CD8-positive, alpha-beta memory T cell (primary cell): Measurements from ENCODE around the gene SSH2. TPM values are rescaled to one million over a fixed set of nuclear protein-coding genes. Genes with fewer than 3 reads are reported as not detected.
"Not testable (repeated sequence)": the region's sequence is repeated elsewhere in the genome, so short reads cannot be mapped to it uniquely, and the experiment has no call there.

ENCODE experiments used
- CTCF ChIA-PET: fragments of 350-600 bp; sonication (Branson Sonifier 250); formaldehyde crosslinking; loops from one replicate; lab custom pipeline; 2021; ENCODE audit warnings: antibody characterized with exemption; lab: Charles Lee
- POLR2A ChIA-PET: fragments of 350-600 bp; sonication (Branson Sonifier 250); formaldehyde crosslinking; loops from one replicate; lab custom pipeline; 2021; ENCODE audit warnings: antibody characterized with exemption; lab: Charles Lee
- DNase-seq, 5 donors: peaks; one replicate each; pipeline versions ENCODE4 v3.0.0 to v3.0.0-alpha.2; 2020 to 2022; ENCODE audit warnings: mixed read lengths in 1 of 5
- H3K27ac ChIP-seq: one replicate; pipeline ENCODE4 v1.7.0; 2013; ENCODE audit warnings: low read depth, mild to moderate bottlenecking, low read length, moderate library complexity
- H3K27me3 ChIP-seq: 2 replicates; pipeline ENCODE4 v1.7.0; 2013; ENCODE audit warnings: low read length, mild to moderate bottlenecking; ENCODE audit not compliant: insufficient read depth, poor library complexity, severe bottlenecking
- H3K36me3 ChIP-seq: 2 replicates; pipeline ENCODE4 v1.7.0; 2013; ENCODE audit warnings: mild to moderate bottlenecking, low read length, moderate library complexity; ENCODE audit not compliant: insufficient read depth
- H3K4me1 ChIP-seq: 2 replicates; pipeline ENCODE4 v1.7.0; 2013; ENCODE audit warnings: mild to moderate bottlenecking, low read length, moderate library complexity; ENCODE audit not compliant: insufficient read depth
- H3K4me3 ChIP-seq: 2 replicates; pipeline ENCODE4 v1.7.0; 2013; ENCODE audit warnings: mild to moderate bottlenecking, low read length
- H3K9me3 ChIP-seq: 2 replicates; pipeline ENCODE4 v1.7.0; 2013; ENCODE audit warnings: mild to moderate bottlenecking, low read length
- H3K27ac Mint-ChIP-seq, 8 donors: one replicate each; pipeline ENCODE4 v1.8.0; 2020 to 2021; ENCODE audit warnings: mixed read lengths in 8 of 8, mild to moderate bottlenecking in 6 of 8, inconsistent platforms in 3 of 8, moderate library complexity in 3 of 8
- H3K27me3 Mint-ChIP-seq, 2 donors: one replicate each; pipeline ENCODE4 v1.8.0; 2020 to 2021; ENCODE audit warnings: mixed read lengths in 2 of 2, mild to moderate bottlenecking in 1 of 2, moderate library complexity in 1 of 2
- H3K36me3 Mint-ChIP-seq, 3 donors: one replicate each; pipeline ENCODE4 v1.8.0; 2020 to 2021; ENCODE audit warnings: mixed read lengths in 3 of 3, inconsistent platforms in 1 of 3, mild to moderate bottlenecking in 1 of 3
- H3K4me1 Mint-ChIP-seq, 3 donors: one replicate each; pipeline ENCODE4 v1.8.0; 2020 to 2021; ENCODE audit warnings: mixed read lengths in 3 of 3, inconsistent platforms in 1 of 3, mild to moderate bottlenecking in 1 of 3
- H3K4me3 Mint-ChIP-seq, 7 donors: one replicate each; pipeline ENCODE4 v1.8.0; 2020 to 2021; ENCODE audit warnings: mixed read lengths in 7 of 7, mild to moderate bottlenecking in 6 of 7, moderate library complexity in 4 of 7, inconsistent platforms in 2 of 7
- H3K9me3 Mint-ChIP-seq, 5 donors: one replicate each; pipeline ENCODE4 v1.8.0; 2020 to 2022; ENCODE audit warnings: mixed read lengths in 5 of 5, mild to moderate bottlenecking in 3 of 5, moderate library complexity in 2 of 5, inconsistent platforms in 1 of 5
- polyA plus RNA-seq: library from polyadenylated mRNA; unstranded; fragments of 300-500 nt; fragmentation: Illumina TruSeq; gene quantifications from one replicate; pipeline ENCODE4 v1.2.3, GENCODE V29; 2021
- total RNA-seq, 2 experiments: library from RNA; stranded (reverse); gene quantifications; one replicate each; pipeline ENCODE4 v1.2.3, GENCODE V29; 2021

The SSH2 gene
- total and polyA plus RNA-seq, 3 experiments from 2014 or later, result 28.1 to 35.9 (median 32.1) TPM

DNA sequence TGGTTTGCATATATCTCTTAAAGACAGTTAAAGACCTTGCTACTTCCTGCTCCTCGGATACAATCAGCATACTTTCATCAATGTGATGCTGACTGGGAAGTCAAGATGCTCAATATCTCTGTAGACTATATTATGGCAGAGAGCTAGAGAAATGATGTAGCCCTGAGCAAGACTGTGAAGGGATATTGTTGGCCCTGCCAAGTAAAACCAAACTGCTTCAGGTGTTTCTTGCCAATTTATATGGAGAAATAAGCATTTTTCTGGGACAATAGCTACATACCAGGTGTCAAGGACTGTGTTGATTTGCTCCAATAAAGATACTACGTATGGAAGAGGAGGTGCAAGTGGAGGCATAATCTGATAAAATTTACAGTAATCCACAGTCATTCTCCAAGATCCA, 6.7 kb upstream of the SSH2 start:
- Mint-ChIP-seq H3K36me3 (no peaks in the 10 kb centered on the region), H3K4me1 (no peaks in the 10 kb centered on the region), H3K9me3 (no peaks in the 10 kb centered on the region), H3K4me3 (no peak overlapping the region), H3K27me3 (peaks cover 0 to 1% of the 10 kb centered on the region in 2 donors), H3K27ac (no peak overlapping the region)
- Histone ChIP-seq H3K27ac (no peak overlapping the region), H3K9me3 (no peaks in the 10 kb centered on the region), H3K36me3 (no peaks in the 10 kb centered on the region), H3K27me3 (no peaks in the 10 kb centered on the region), H3K4me3 (no peak overlapping the region), H3K4me1 (peaks cover 3% of the 10 kb centered on the region)
- CTCF ChIA-PET, result no interaction called here
- POLR2A ChIA-PET, result no interaction called here
- DNase-seq, result no peak

- H3K4me3 ChIP-seq, H3K9me3 ChIP-seq, DNase-seq, H3K27me3 ChIP-seq, H3K36me3 Mint-ChIP-seq, H3K27ac ChIP-seq, CTCF ChIA-PET, H3K4me3 Mint-ChIP-seq, H3K4me1 Mint-ChIP-seq, POLR2A ChIA-PET, H3K27me3 Mint-ChIP-seq, H3K36me3 ChIP-seq, H3K9me3 Mint-ChIP-seq: not testable (repeated sequence)
- H3K4me1 ChIP-seq, result peaks cover 11% of the 10 kb centered on the region
- H3K27ac Mint-ChIP-seq, result peak overlapping the region in 1 of 8 donors; percentile 9
Observed at GRCh38 chr17:29935909-29936308, 5.9 kb upstream of the SSH2 start.

GRCh38 chr17:29933379-29933778, 3.4 kb upstream of the SSH2 start:
- H3K36me3 Mint-ChIP-seq, result peaks cover 0 to 12% (median 0%) of the 10 kb centered on the region in 3 donors
- Histone ChIP-seq H3K9me3 (no peaks in the 10 kb centered on the region), H3K27ac (no peak overlapping the region), H3K4me1 (peaks cover 21% of the 10 kb centered on the region), H3K36me3 (no peaks in the 10 kb centered on the region), H3K27me3 (no peaks in the 10 kb centered on the region), H3K4me3 (no peak overlapping the region)
- CTCF ChIA-PET, result interaction anchor here (1.5 to 12.8 kb wide), 2 partner anchors 123 to 154 kb away, joined by 3 to 254 read pairs; no protein-coding TSS in a partner anchor
- peaks cover 10 to 13% (median 11%) of the 10 kb centered on the region in 3 donors for H3K4me1 Mint-ChIP-seq
- H3K27ac Mint-ChIP-seq, result no peak overlapping the region
- H3K27me3 Mint-ChIP-seq, result peaks cover 0 to 1% of the 10 kb centered on the region in 2 donors
- POLR2A ChIA-PET, result no interaction called here
- no peak for DNase-seq
- no peaks in the 10 kb centered on the region for H3K9me3 Mint-ChIP-seq
- no peak overlapping the region for H3K4me3 Mint-ChIP-seq

DNA sequence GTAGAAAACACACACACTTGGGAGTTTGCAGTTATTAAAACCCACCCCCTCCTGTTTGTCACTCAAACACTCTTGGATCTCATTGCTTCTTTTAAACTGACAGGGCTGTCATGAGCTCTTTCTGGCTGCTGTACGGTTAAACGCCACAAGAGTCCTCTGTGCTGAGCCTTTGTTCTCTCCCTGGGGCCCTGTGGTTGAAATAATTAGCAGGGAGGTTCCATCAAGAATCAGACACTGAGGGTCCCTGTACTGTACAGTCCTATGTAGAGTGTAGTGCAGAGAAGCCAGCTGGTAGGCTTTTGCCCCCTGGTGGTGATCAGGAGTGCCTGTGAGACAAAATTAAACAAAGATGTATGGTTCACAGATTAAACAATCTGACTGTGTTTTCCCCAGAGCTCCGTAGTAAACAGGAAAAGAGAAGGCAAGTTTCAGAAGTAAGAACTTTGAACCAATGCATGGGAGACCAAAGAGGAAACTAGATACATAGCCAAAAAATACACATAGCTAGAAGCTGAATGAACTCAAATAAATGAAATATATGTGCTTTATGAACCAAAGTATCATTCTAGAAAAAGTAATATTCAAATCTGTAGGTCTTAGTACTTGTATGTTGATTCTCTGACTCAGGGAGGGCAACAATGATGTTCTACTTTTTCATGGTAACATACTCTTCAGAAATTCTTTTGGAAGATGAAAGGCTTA, 1.4 kb upstream of the SSH2 start:
- CTCF ChIA-PET, result interaction anchor here (0.5 to 12.8 kb wide), 43 partner anchors 9 to 1834 kb away, joined by 3 to 254 read pairs (median 4); partner anchors contain the start of gene EFCAB5
- POLR2A ChIA-PET, result interaction anchor here (0.6 to 2.3 kb wide), 7 partner anchors 117 to 507 kb away, joined by 3 to 17 read pairs (median 6); no protein-coding TSS in a partner anchor
- Histone ChIP-seq H3K27ac (no peak overlapping the region), H3K36me3 (no peaks in the 10 kb centered on the region), H3K9me3 (no peaks in the 10 kb centered on the region), H3K27me3 (no peaks in the 10 kb centered on the region), H3K4me1 (peaks cover 39% of the 10 kb centered on the region), H3K4me3 (peak overlapping the region; percentile 73)
- Mint-ChIP-seq H3K4me3 (no peak overlapping the region), H3K27ac (no peak overlapping the region), H3K27me3 (peaks cover 0 to 1% of the 10 kb centered on the region in 2 donors), H3K4me1 (peaks cover 29 to 33% (median 30%) of the 10 kb centered on the region in 3 donors), H3K36me3 (peaks cover 0 to 12% (median 2%) of the 10 kb centered on the region in 3 donors), H3K9me3 (no peaks in the 10 kb centered on the region)
- DNase-seq, result peak; percentile 50 to 84 (median 77)

DNA sequence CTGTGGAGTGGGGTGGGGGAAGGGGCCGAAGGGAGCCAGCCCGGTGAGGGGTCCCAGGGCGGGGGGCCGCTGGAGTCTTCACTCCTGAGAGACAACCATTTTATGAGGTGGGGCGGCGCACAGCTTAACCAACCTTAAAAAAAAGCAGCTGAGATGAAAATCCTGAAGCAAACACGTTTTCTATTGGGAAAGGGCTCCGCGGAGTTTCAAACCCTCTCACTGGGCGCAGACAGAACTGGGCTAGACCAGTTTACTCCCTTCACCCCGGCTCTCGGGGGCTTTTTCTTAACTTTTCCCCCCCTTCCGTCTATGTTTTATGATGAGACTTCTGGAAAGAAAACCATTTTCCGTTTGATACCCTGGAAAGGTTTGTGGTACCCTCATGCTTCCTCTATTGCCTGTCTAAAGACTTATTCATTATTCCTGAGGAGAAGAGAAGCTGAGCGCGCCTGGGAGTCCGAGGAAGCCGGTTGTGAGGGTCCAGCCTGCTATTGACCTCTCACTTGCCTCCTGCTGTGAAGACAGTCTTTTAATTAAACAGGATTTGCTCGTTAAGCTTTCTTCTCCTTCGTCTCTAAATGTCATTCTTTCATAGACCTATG, 482 bp upstream of the SSH2 start:
- peak overlapping the region; percentile 73 for H3K4me3 ChIP-seq
- POLR2A ChIA-PET, result interaction anchor here (0.9 to 2.3 kb wide), 6 partner anchors 57 to 315 kb away, joined by 3 to 17 read pairs (median 6); no protein-coding TSS in a partner anchor
- H3K27ac ChIP-seq, result peak overlapping the region; percentile 56
- H3K9me3 Mint-ChIP-seq, result no peaks in the 10 kb centered on the region
- peaks cover 29 to 35% (median 34%) of the 10 kb centered on the region in 3 donors for H3K4me1 Mint-ChIP-seq
- H3K27me3 ChIP-seq, result no peaks in the 10 kb centered on the region
- H3K4me3 Mint-ChIP-seq, result no peak overlapping the region
- H3K36me3 ChIP-seq, result no peaks in the 10 kb centered on the region
- DNase-seq, result no peak
- peaks cover 0 to 12% (median 2%) of the 10 kb centered on the region in 3 donors for H3K36me3 Mint-ChIP-seq
- H3K27ac Mint-ChIP-seq, result no peak overlapping the region
- no peaks in the 10 kb centered on the region for H3K9me3 ChIP-seq
- H3K27me3 Mint-ChIP-seq, result peaks cover 0 to under 1% of the 10 kb centered on the region in 2 donors
- CTCF ChIA-PET, result interaction anchor here (0.5 to 12.8 kb wide), 42 partner anchors 8 to 560 kb away, joined by 3 to 254 read pairs (median 4); partner anchors contain the start of gene EFCAB5
- peaks cover 39% of the 10 kb centered on the region for H3K4me1 ChIP-seq

DNA sequence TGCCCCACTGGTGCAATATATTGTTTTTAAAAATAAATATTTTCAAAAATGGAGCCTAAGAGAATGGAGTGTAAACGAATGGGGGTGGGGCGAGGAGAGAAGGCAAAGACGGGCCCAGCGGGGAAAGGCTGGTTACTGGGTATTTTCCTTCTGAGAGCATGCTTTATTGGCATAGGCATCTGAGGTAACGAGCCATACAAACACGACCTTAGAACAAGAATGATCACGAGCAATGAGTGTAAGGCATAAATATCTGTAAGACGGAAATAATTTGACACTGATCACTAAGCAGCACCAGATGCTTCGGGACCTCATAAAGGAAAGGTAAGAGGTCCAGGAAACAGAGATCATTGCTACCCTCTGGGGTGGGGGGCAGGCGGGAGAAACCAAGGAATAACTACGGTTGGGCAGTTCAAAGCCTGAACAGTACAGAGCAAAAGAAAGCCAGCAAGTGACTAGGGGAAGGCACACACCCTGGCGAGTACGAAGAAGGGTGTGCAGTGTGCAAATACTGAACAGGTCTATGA, 959 bp downstream of the SSH2 start:
- H3K27ac ChIP-seq, result peak overlapping the region; percentile 56
- DNase-seq, result peak in 1 of 5 donors; percentile 2
- no peaks in the 10 kb centered on the region for H3K27me3 ChIP-seq
- no peaks in the 10 kb centered on the region for H3K27me3 Mint-ChIP-seq
- H3K36me3 ChIP-seq, result no peaks in the 10 kb centered on the region
- ChIA-PET POLR2A (interaction anchor here (1.1 kb wide), 1 partner anchor 311 kb away, joined by 3 read pairs; no protein-coding TSS in a partner anchor), CTCF (interaction anchor here (2.3 to 12.8 kb wide), 3 partner anchors 10 to 150 kb away, joined by 8 to 254 read pairs (median 23); no protein-coding TSS in a partner anchor)
- H3K4me1 Mint-ChIP-seq, result peaks cover 29 to 44% (median 43%) of the 10 kb centered on the region in 3 donors
- H3K27ac Mint-ChIP-seq, result peak overlapping the region in 1 of 8 donors; percentile 27
- no peaks in the 10 kb centered on the region for H3K9me3 Mint-ChIP-seq
- H3K4me3 Mint-ChIP-seq, result no peak overlapping the region
- H3K4me1 ChIP-seq, result peaks cover 39% of the 10 kb centered on the region
- peaks cover 0 to 13% (median 2%) of the 10 kb centered on the region in 3 donors for H3K36me3 Mint-ChIP-seq
- H3K4me3 ChIP-seq, result peak overlapping the region; percentile 73
- H3K9me3 ChIP-seq, result no peaks in the 10 kb centered on the region

- ChIA-PET CTCF (interaction anchor here (1.1 to 12.8 kb wide), 2 partner anchors 118 to 341 kb away, joined by 3 to 254 read pairs; no protein-coding TSS in a partner anchor), POLR2A (interaction anchor here (1.1 kb wide), 1 partner anchor 150 kb away, joined by 3 read pairs; no protein-coding TSS in a partner anchor)
- Mint-ChIP-seq H3K36me3 (peaks cover 0 to 13% (median 2%) of the 10 kb centered on the region in 3 donors), H3K27ac (peak overlapping the region in 1 of 8 donors; percentile 4), H3K9me3 (no peaks in the 10 kb centered on the region), H3K27me3 (no peaks in the 10 kb centered on the region), H3K4me3 (peak overlapping the region in 5 of 7 donors; percentile 16 to 81 (median 52)), H3K4me1 (peaks cover 29 to 44% (median 43%) of the 10 kb centered on the region in 3 donors)
- Histone ChIP-seq H3K9me3 (no peaks in the 10 kb centered on the region), H3K36me3 (no peaks in the 10 kb centered on the region), H3K27ac (no peak overlapping the region), H3K27me3 (no peaks in the 10 kb centered on the region), H3K4me3 (no peak overlapping the region), H3K4me1 (peaks cover 39% of the 10 kb centered on the region)
- DNase-seq, result no peak
Observed at GRCh38 chr17:29927546-29927945, 2.5 kb downstream of the SSH2 start.
